Motor neuron (in vitro differentiated cells): ENCODE results near the gene CNBP. TPM values are rescaled to one million over a fixed set of nuclear protein-coding genes. Genes with fewer than 3 reads are reported as not detected.
"Not testable (repeated sequence)": the region's sequence is repeated elsewhere in the genome, so short reads cannot be mapped to it uniquely, and the experiment has no call there.

Experiments used
- ATAC-seq, 8 experiments: fragments of 200-7000 bp; cut with Tn5 transposase; replicated peaks in 6 of 8; 2 replicates each; pipeline ENCODE4 v1.8.0; 2021; ENCODE audit warnings: mild to moderate bottlenecking in 8 of 8, moderate library complexity in 8 of 8
- H3K27ac ChIP-seq, 2 donors: fragments of 250-450 bp; sonication (Bioruptor Pico); 2 replicates each; pipeline ENCODE4 v1.9.0; 2021; ENCODE audit warnings: antibody characterized with exemption in 2 of 2, mild to moderate bottlenecking in 2 of 2, moderate library complexity in 1 of 2
- H3K4me1 ChIP-seq, 2 donors: fragments of 250-450 bp; sonication (Bioruptor Pico); replicated peaks in 1 of 2; 2 replicates each; pipeline ENCODE4 v1.6.1; 2021; ENCODE audit warnings: antibody characterized with exemption in 2 of 2, mild to moderate bottlenecking in 2 of 2, moderate library complexity in 1 of 2
- H3K4me3 ChIP-seq, 5 donors: fragments of 250-450 bp; sonication (Bioruptor Pico); 2 replicates each; pipeline ENCODE4 v1.9.0; 2021; ENCODE audit warnings: antibody characterized with exemption in 5 of 5, mild to moderate bottlenecking in 5 of 5, moderate library complexity in 4 of 5
- WGBS, 10 experiments: fragments of 450-650 bp; shearing (Covaris generic); methylation state at CpG; one replicate each; pipeline ENCODE4 v1.0.0; 2022; 5-methylcytosine and 5-hydroxymethylcytosine counted together
- in situ Hi-C, 9 experiments: fragments of 400-800 bp; cut with MboI; loops; one replicate each; pipeline ENCODE4 v1.15.0; 2021; ENCODE audit warnings: low sequenced_read_pairs in 9 of 9, low pct_unique_long_range_greater_than_20kb in 2 of 9; ENCODE audit not compliant: unreplicated experiment in 9 of 9
- total RNA-seq, 8 experiments: library from RNA; unstranded; fragments of 300-600 nt; gene quantifications; 2 replicates each; pipeline versions ENCODE4 v1.2.3 to v1.2.4, GENCODE V29; 2022

CNBP gene
- 100 to 1,000 TPM; 212 to 375 (median 304) TPM for total RNA-seq

DNA sequence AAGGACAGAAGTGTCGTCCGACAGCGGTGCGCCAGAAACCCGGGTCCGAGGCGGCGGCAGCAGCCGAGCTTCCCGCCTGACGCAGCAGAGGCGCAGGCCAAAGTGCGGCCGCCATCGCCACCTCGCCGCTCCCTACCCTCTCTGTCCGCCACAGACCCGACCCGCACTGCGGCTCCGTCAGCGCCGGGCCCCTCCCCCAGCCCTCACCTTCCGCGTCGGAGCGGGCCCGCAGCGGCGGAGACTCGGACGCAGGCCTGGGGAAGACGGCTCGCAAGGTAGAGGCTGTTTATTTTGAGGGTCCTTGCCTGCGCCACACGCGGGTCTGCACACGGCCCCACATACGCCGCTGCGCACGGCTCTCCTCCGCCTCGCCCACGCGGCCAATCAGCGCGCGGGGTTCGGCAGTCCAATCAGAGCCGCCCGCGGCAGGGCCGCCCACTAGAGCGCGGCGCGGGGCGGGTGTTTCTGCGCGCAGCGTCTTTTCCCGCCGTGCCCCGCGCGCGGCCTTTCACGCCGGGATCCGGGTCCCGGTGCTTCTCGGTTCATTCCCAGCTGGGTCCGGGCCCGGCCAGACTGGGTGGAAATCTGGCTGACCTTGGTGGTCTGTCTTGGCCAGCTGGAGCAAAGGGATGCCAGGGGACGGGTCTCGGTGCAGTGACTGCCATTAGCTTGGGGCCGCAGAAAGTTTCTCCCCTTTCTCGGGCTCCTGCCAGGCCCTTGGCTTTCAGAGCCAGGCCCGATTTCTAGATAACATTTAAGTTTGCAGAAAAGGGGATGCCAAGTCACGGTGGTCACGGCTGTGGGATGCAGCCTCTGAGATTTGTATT, at the start of gene CNBP:
Gene CNBP, minus strand, starts transcription at position 328 of the 827 bp plus-strand sequence. CDS start 12,139 bp downstream, outside the sequence.
- in situ Hi-C loops: loop anchor here in 1 of 9 experiments (10.0 kb wide), 1 partner anchor 61 kb away; the partner anchor contains the start of gene COPG1
- H3K4me1 ChIP-seq: peaks cover 6 to 15% of the 10 kb centered on the region in 2 donors
- peak; percentile 90 to 100 (median 99) for ATAC-seq
- peak within 1 kb of the TSS; percentile 66 to 98 (median 92) for H3K4me3 ChIP-seq
- WGBS, 10 experiments: 0 to 20% (median 0%) methylated on average over 1 to 16 of the region's 83 CpGs; no CpG with 5 or more reads in 4 of the 10 experiments
- peak within 1 kb of the TSS; percentile 94 to 96 for H3K27ac ChIP-seq

DNA sequence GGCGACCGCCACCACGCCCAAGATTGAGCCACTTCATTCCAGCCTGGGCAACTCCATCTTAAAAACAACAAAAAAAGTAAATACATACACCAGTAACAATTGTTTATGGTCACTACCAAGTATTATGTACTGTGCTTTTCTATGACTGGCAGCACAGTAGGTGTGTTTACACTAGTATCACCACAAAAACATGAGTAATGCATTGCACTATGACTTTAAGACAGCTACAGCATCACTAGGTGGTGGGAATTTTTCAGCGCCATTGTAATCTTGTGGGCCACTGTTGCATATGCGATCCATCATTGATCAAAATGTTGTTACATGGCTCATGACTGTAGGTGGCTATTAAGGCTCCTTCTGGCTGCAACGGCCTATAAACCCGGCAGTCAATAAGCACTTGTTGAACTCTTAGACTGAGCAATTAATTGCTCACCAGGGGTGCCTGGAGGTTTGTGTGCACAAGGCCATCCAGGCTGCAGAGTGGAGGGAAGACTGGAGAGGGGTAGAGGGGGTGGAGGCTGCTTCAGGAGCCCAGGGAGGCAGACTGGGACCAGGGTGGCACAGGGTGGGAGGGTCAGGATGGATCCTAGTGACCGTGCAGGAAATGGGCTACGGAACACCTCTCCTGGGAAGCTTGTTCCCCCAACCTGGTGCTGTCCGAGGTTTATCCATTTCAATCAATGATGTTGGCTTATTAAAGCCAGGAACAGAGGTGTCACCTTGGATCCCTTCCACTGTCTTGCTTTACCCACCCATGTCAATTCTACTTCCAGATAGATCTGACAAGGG, 47.8 kb upstream of the CNBP start:
- H3K27ac ChIP-seq: no peak overlapping the region
- in situ Hi-C loops: loop anchor here in 4 of 9 experiments (25.0 kb wide), 2 partner anchors 244 to 269 kb away; partner anchors contain the start of gene CFAP92 (in 1 of the 4)
- WGBS, 10 experiments: 40 to 90% (median 77%) methylated on average over 2 to 7 of the region's 10 CpGs; no CpG with 5 or more reads in 2 of the 10 experiments
- no peaks in the 10 kb centered on the region for H3K4me1 ChIP-seq
- H3K4me3 ChIP-seq: no peak overlapping the region
- peak in 1 of 8 experiments; percentile 20 for ATAC-seq

DNA sequence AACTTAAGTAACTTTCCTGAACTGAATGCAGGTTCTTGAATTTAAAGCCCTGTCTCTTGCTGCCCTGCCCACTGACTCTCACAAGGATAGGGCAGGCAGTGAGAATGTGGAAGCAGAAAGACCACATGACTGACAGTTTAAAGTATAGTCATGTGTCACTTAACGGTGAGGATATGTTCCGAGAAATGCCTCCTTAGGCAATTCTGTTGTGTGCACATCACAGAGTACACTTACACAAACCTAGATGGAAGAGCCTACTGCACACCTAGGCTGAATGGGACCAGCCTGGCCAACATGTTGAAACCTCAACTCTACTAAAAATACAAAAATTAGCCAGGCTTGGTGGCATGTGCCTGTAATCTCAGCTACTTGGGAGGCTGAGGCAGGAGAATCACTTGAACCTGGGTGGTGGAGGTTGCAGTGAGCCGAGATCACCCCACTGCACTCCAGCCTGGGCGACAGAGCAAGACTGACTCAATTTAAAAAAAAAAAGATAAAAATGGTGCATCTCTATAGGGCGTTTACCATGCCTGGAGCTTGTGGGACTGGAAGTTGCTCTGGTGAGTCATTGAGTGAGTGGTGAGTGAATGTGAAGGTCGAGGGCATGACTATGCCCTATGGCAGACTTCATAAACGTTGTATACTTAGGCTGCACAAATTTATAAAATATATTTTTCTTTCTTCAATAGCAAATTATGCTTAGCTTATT, 46.8 kb upstream of the CNBP start:
- 0 to 84% (median 40%) methylated on average over 2 to 7 of the region's 7 CpGs; no CpG with 5 or more reads in 2 of the 10 experiments for WGBS, 10 experiments
- no peak overlapping the region for H3K27ac ChIP-seq
- no peaks in the 10 kb centered on the region for H3K4me1 ChIP-seq
- no peak overlapping the region for H3K4me3 ChIP-seq
- ATAC-seq: peak in 5 of 8 experiments; percentile 25 to 82 (median 51)
- in situ Hi-C loops: loop anchor here in 4 of 9 experiments (25.0 kb wide), 2 partner anchors 243 to 268 kb away; partner anchors contain the start of gene CFAP92 (in 1 of the 4)

DNA sequence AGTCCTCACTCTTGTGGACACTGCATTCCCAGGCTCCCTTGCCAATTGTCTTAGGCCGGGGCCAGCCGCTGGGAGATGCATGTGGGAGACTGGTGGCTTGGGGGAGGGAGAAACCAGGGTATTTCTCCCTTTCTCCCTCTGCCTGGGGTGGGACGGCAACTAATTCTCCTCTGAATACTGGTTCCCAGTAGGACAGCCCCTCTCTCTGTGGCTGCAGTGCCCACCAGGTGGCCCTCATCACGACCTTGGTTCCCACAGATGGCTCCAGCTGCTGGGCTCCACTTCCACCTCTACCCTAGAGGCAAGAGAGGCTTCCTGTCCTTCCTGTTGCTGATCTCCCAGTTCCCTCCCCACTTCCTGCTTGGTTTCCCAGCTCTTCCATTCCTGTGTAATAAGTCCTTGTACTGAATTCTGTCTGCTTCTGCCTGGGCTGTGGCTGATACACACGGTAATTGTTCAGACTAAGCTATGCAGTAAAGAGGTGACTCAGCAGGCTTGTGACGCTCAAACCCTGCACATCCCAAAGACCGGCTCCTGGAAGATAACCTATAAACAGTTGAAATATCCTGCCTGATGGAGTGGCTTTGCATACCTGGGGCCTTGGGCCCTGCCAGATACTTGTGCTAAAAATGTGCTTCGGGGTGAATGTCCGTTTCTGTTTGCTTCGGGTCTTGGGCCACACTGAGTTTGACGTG, 45.3 kb upstream of the CNBP start:
- no peak overlapping the region for H3K27ac ChIP-seq
- in situ Hi-C loops: loop anchor here in 4 of 9 experiments (25.0 kb wide), 2 partner anchors 242 to 267 kb away; partner anchors contain the start of gene CFAP92 (in 1 of the 4)
- no peak overlapping the region for H3K4me3 ChIP-seq
- H3K4me1 ChIP-seq: no peaks in the 10 kb centered on the region
- 0 to 90% (median 81%) methylated on average over 1 to 7 of the region's 11 CpGs; no CpG with 5 or more reads in 1 of the 10 experiments for WGBS, 10 experiments
- ATAC-seq: peak in 5 of 8 experiments; percentile 10 to 63 (median 32)

DNA sequence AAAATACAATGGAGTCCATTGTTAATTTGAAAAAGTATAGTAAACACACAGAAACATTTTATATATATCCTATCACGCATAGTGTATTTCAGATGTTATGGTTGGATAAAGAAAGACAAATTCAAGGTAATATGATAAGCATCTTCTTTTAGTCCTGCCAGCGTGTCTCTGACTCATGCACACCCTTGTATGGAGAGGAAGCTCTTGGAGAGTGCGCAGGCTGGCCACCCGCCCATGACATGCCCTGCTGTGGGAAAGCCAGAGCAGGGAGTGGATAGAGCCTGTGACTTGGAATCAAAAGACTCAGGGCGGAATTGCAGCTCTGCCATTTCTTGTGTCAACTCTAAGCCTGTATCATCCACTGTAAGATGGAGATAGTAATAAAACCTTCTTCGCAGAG, 42.7 kb upstream of the CNBP start:
- WGBS, 10 experiments: 0 to 100% (median 72%) methylated on average over 2 to 5 of the region's 6 CpGs; no CpG with 5 or more reads in 2 of the 10 experiments
- no peak overlapping the region for H3K27ac ChIP-seq
- peak in 3 of 8 experiments; percentile 88 to 89 (median 88) for ATAC-seq
- H3K4me3 ChIP-seq: no peak overlapping the region
- no peaks in the 10 kb centered on the region for H3K4me1 ChIP-seq
- in situ Hi-C loops: loop anchor here in 4 of 9 experiments (25.0 kb wide), 2 partner anchors 239 to 264 kb away; partner anchors contain the start of gene CFAP92 (in 1 of the 4)

DNA sequence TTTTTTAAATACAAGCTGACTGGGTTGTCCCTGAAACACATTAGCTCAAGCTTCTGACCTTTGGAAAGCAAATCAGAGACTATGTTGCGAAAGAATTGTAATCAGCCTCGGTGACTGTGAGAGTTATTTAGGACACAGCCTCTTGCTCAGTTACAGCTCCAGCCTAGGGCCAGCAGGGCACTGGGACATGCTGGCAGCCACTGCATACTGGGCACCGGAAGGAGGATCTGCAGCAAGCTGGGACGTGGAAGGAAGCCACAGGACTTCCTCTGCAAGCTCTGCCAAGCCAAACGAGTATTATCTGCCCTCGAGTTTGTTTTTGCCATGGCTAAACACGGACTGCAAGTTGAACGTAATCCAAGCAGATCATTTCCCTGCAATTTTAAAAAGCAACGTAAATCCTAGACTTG, 41.3 kb upstream of the CNBP start:
- H3K4me3 ChIP-seq: no peak overlapping the region
- ATAC-seq: peak; percentile 14 to 87 (median 60)
- H3K27ac ChIP-seq: no peak overlapping the region
- H3K4me1 ChIP-seq: no peaks in the 10 kb centered on the region
- in situ Hi-C loops: loop anchor here in 4 of 9 experiments (25.0 kb wide), 2 partner anchors 238 to 263 kb away; partner anchors contain the start of gene CFAP92 (in 1 of the 4)
- 14 to 75% (median 50%) methylated on average over 1 to 9 of the region's 9 CpGs; no CpG with 5 or more reads in 1 of the 10 experiments for WGBS, 10 experiments

GRCh38 chr3:129224387-129224786, 40.7 kb upstream of the CNBP start:
- in situ Hi-C loops, H3K4me3 ChIP-seq, ATAC-seq, H3K27ac ChIP-seq, H3K4me1 ChIP-seq: not testable (repeated sequence)
- 30 to 100% (median 85%) methylated on average over 1 of the region's 1 CpG; no CpG with 5 or more reads in 4 of the 10 experiments for WGBS, 10 experiments

GRCh38 chr3:129218742-129219141, 35.0 kb upstream of the CNBP start:
- no peaks in the 10 kb centered on the region for H3K4me1 ChIP-seq
- H3K4me3 ChIP-seq: no peak overlapping the region
- in situ Hi-C loops: no loop called here
- 72 to 100% (median 85%) methylated on average over 1 to 2 of the region's 2 CpGs for WGBS, 10 experiments
- no peak for ATAC-seq
- H3K27ac ChIP-seq: no peak overlapping the region

- Histone ChIP-seq H3K27ac (no peak overlapping the region), H3K4me3 (no peak overlapping the region), H3K4me1 (no peaks in the 10 kb centered on the region)
- 89 to 100% (median 97%) methylated on average over 1 to 5 of the region's 5 CpGs for WGBS, 10 experiments
- in situ Hi-C loops: no loop called here
- ATAC-seq: no peak
Measured at GRCh38 chr3:129213238-129213637, 29.5 kb upstream of the CNBP start.

DNA sequence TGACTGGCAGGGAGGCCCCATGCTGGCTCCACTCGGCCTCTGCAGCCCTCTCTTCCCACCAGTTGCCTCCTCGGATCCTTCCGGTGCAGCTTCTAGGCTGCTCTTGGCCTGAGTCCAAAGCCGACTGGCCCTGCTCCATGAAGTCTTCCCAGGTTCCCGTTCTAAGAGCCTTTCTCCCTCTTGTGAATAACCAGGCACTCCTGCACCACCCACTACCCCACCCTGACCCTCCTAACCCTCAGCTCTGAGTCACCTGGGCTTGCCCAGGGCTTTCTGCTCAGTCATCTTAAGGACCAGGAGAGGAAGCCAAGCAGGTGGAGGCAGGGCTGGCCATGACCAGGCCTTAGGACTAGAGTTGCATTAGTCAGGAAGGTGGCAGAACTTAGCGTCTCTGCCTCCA, 28.1 kb upstream of the CNBP start:
- Histone ChIP-seq H3K27ac (no peak overlapping the region), H3K4me3 (no peak overlapping the region), H3K4me1 (no peaks in the 10 kb centered on the region)
- in situ Hi-C loops: no loop called here
- peak in 6 of 8 experiments; percentile 26 to 98 (median 62) for ATAC-seq
- 0 to 79% (median 8%) methylated on average over 2 to 6 of the region's 6 CpGs; no CpG with 5 or more reads in 3 of the 10 experiments for WGBS, 10 experiments

- ATAC-seq: no peak
- no peak overlapping the region for H3K4me3 ChIP-seq
- H3K27ac ChIP-seq: no peak overlapping the region
- WGBS, 10 experiments: 0 to 89% (median 67%) methylated on average over 1 of the region's 1 CpG; no CpG with 5 or more reads in 3 of the 10 experiments
- in situ Hi-C loops: no loop called here
- H3K4me1 ChIP-seq: no peaks in the 10 kb centered on the region
Measured at GRCh38 chr3:129211345-129211744, 27.6 kb upstream of the CNBP start.
